Cortex of kidney (tissue), 1 donor: Measurements from ENCODE around the gene ADAMTS2.

Experiments
- DNase-seq: peaks from one replicate; lab custom pipeline; 2025; lab: John Stamatoyannopoulos, UW

The ADAMTS2 gene

GRCh38 chr5:179311091-179311470, 34.2 kb downstream of the ADAMTS2 start:
- no peak for DNase-seq

GRCh38 chr5:179310439-179311090, 34.7 kb downstream of the ADAMTS2 start:
- no peak for DNase-seq

- no peak for DNase-seq
Measured at GRCh38 chr5:179309751-179310320, 35.4 kb downstream of the ADAMTS2 start.

- no peak for DNase-seq
Measured at GRCh38 chr5:179309383-179309670, 35.9 kb downstream of the ADAMTS2 start.

GRCh38 chr5:179308563-179309382, 36.5 kb downstream of the ADAMTS2 start:
- no peak for DNase-seq

GRCh38 chr5:179307931-179308471, 37.3 kb downstream of the ADAMTS2 start:
- DNase-seq, result no peak

- no peak for DNase-seq
Measured at GRCh38 chr5:179307013-179307800, 38.1 kb downstream of the ADAMTS2 start.

- no peak for DNase-seq
Measured at GRCh38 chr5:179306191-179307012, 38.9 kb downstream of the ADAMTS2 start.

- DNase-seq, result no peak
Measured at GRCh38 chr5:179304871-179305270, 40.4 kb downstream of the ADAMTS2 start.

- DNase-seq, result no peak
Measured at GRCh38 chr5:179304466-179304865, 40.8 kb downstream of the ADAMTS2 start.

- DNase-seq, result no peak
Measured at GRCh38 chr5:179303451-179304200, 41.6 kb downstream of the ADAMTS2 start.

GRCh38 chr5:179302499-179303185, 42.6 kb downstream of the ADAMTS2 start:
- DNase-seq, result no peak

GRCh38 chr5:179301796-179302195, 43.5 kb downstream of the ADAMTS2 start:
- no peak for DNase-seq

- DNase-seq, result no peak
Measured at GRCh38 chr5:179301376-179301775, 43.9 kb downstream of the ADAMTS2 start.

GRCh38 chr5:179300581-179301180, 44.6 kb downstream of the ADAMTS2 start:
- DNase-seq, result no peak

- DNase-seq, result no peak
Measured at GRCh38 chr5:179298181-179298993, 46.9 kb downstream of the ADAMTS2 start.

- no peak for DNase-seq
Measured at GRCh38 chr5:179297486-179298180, 47.6 kb downstream of the ADAMTS2 start.

GRCh38 chr5:179297026-179297425, 48.2 kb downstream of the ADAMTS2 start:
- DNase-seq, result no peak
